ENCODE measurements around the gene URI1.

DNA sequence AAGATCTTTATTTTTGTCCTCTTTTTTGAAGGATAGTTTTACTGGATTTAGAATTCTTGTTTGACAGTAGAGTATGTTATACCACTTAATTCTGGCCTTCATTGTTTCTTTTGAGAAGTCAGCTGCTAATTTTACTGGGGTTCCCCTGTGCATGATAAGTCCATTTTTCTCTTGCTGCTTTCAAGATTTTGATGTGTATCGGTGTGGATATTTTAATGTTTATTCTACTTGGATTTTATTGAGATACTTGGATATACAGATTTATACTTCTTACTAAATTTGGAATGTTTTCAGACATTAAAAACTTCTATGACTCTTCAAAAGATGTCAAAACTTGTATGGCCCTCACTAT, 86.9 kb downstream of the URI1 start:
- TF ChIP-seq, protein P1, sequence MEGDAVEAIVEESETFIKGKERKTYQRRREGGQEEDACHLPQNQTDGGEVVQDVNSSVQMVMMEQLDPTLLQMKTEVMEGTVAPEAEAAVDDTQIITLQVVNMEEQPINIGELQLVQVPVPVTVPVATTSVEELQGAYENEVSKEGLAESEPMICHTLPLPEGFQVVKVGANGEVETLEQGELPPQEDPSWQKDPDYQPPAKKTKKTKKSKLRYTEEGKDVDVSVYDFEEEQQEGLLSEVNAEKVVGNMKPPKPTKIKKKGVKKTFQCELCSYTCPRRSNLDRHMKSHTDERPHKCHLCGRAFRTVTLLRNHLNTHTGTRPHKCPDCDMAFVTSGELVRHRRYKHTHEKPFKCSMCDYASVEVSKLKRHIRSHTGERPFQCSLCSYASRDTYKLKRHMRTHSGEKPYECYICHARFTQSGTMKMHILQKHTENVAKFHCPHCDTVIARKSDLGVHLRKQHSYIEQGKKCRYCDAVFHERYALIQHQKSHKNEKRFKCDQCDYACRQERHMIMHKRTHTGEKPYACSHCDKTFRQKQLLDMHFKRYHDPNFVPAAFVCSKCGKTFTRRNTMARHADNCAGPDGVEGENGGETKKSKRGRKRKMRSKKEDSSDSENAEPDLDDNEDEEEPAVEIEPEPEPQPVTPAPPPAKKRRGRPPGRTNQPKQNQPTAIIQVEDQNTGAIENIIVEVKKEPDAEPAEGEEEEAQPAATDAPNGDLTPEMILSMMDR (IDR thresholded peaks at IDR 0.05 in 8 of 11, conservative IDR thresholded peaks at IDR 0.05 in 3 of 11), result no peak
- no peak for TF ChIP-seq POLR2A (IDR thresholded peaks at IDR 0.05)

Data from spleen (tissue), 7 donors.